ENCODE measurements around the gene GEN1. TPM values are rescaled to one million over a fixed set of nuclear protein-coding genes. Genes with fewer than 3 reads are reported as not detected.

Gene GEN1
- total RNA-seq, 1 experiment from 2014 or later = 11.0 TPM

DNA sequence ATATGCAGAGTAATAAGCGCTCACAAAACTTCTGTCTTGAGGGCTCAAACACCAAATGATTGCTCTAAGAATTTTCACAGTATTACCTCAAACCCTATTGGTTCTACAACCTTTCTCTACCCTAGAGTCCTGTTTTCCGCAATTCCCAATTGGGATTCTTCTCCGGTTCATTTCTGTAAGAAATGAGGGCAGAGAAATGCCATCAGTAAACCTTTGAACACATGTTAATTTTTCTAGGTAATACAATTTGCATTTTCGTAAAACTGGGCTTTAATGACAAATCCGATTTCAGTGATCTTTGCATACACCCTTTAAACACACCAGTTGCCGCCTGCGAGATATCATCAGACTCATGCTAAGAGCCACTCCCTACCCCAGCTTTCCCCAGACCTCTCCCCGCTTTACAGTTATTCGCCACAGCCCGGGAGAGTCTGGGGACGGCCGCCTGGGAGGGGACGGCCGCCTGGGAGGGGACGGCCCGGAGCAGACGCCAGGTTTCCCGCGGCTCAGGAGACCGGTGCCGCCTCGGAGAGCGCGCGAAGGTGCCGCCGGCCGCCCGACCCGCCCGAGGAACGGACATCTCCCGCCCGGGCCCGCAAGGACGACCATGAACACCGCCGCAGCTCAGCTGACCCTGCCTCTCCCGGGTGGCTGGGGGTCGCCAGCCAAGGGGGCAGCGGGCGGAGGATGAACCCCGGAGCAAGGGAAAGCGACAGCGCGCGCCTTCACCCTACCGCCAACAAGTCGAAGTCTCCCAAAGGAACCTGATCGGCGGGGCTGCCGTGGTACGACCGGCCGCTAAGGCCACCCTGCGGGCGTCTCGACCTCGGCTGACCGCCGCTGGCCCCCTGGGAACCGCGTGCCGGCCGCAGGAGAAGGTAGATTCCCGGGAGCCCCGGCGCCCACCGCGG is 791 bp upstream of the GEN1 start:
- peak; percentile 33 for DNase-seq (ENCODE audit: low read depth)

DNA sequence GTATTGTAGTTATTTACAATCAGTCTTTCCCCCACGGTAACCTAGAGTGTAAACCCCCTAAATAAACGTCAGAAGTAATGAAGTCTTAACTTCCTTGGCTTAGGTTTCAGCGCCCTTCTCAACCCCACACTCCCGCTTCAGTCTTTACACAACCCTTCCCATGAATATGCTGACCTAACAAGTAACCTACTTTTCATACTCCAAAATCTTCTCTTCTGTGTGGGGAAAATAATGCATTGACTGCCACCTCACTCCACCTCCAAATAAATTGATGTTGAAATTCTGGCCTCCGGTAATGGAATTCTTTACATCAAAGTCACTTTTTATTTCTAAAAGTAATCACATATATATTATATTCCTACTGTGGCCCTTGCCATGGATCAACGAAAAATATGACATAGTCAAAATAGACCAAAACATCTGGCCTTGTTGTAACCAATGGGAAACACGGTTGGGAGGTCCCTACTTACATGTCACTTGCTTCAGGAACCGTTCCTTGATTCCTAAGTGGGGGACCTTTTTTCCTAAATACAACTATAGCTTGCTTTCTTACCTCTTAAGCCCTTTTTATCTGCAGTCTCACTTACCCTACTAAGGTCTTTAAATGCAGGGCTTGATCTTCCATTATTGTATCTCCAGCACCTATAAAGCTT is 961 bp downstream of the GEN1 start:
- DNase-seq (ENCODE audit: low read depth) = peak; percentile 15

GRCh38 chr2:17756668-17757067 is 2.7 kb downstream of the GEN1 start:
- no peak for DNase-seq (ENCODE audit: low read depth)

DNA sequence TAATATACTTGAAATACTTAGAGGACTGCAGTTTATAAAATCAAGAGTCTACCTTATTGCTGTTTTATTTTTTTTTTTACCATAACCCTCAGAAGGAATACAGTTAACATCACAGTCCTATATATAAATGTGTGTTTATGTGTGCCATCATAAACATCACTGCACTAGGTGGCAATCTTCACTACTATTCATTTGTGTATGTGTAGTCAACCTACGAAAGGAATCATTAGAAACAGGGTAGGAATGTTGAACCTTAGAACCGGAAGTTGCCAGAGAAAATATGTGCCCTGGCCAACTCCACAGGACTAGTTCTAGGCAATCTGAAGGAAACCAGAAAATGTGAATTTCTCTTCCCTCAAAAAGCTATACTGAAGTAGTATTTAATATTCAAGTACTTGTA is 3.4 kb downstream of the GEN1 start:
- DNase-seq (ENCODE audit: low read depth) = peak; percentile 45

DNA sequence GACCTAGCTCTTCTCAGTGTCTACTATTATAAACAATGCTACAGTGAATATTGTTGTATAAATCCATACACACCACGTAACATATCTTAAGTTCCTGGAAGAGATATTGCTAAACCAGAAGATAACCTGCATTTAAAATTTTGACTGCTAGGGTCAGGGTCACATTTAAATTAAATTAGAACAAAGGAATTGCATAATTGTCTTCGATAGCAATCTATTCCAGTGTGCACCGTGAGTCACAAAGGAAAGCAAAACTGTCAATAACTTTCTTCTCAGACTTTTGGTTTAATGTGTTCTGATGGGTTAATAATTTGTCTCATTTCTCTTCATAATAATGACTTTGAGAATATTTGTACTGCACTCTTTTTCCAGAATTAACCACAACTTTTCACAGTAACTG is 4.2 kb downstream of the GEN1 start:
- no peak for DNase-seq (ENCODE audit: low read depth)

DNA sequence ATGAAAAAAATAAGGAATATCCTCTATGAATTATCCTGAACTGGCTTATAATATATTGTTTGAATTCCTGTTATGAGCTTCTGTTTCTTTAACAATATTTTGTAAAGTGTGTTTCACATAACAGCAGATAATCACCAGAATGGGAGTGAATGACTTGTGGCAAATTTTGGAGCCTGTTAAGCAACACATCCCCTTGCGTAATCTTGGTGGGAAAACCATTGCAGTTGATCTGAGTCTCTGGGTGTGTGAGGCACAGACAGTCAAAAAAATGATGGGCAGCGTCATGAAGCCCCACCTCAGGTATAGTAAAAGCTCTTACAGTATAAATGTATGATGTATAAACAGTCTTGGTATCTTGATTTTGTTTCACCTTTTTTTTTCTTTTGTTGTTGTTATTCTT is 5.9 kb downstream of the GEN1 start:
- no peak for DNase-seq (ENCODE audit: low read depth)

DNA sequence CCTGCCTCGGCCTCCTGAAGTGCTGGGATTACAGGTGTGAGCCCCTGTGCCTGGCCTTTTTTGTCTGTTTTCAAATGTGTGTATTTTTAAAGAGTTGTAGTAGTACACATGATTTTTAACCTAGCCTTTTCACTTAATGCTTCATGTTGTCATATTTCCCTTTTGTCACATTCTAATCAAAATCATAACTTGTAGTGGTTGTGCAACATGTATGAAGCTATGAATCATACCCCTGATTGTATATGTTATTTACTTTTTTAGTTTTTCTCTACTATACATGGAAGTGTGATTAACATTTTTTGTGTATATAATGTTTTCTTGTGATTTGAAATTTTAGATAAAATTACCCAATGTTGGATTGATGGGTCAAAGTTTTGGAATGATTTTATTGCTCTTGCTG is 8.5 kb downstream of the GEN1 start:
- no peak for DNase-seq (ENCODE audit: low read depth)

DNA sequence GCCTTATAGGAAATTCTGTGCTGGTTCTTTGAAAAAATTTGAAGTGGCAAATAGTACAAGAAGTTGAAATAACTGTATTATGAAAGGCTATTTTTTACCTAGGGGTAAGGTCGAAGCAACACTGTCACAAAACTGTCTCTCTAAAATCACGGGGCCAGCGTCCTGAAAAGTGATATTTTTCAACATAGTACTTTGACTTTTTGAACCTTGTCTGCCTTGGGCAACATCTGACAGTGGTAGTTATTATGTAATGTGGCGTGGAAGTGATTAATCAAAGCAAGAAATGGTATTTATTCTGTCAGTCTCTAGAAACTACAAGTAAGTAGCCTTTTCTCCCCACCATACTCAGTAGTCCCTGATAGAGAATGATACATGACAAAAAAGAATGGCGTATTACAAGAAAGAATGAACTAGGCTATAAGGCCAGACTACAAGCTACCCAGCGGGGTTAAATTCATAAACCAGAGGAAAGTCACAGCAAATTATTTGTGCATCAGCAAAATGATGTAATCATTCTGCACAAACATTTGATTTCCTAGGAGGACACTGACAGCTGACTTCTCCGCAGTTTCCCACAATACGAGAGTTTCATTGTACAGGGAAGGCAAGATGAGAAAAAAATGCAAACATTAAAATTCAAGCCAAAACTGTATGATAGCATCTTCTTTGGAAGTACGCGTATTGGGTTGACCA is 9.8 kb downstream of the GEN1 start:
- no peak for DNase-seq (ENCODE audit: low read depth)

GRCh38 chr2:17765398-17765797 is 11.5 kb downstream of the GEN1 start:
- DNase-seq (ENCODE audit: low read depth) = no peak

DNA sequence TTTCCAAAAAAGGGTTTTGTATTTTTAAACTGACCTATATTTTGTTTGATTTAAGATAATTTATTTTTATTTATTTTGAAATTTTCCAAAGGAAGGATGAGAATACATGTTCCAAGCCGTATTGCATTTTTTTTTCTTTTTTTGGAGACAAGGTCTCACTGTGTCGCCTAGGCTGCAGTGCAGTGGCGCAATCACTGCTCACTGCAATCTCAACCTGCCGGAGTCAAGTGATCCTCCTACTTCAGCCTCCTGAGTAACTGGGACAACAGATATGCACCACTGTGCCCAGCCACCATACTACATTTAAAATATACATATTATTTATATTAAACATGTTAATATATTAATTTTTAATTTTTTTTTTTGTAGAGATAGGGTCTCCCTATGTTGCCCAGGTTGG is 15.0 kb downstream of the GEN1 start:
- no peak for DNase-seq (ENCODE audit: low read depth)

DNA sequence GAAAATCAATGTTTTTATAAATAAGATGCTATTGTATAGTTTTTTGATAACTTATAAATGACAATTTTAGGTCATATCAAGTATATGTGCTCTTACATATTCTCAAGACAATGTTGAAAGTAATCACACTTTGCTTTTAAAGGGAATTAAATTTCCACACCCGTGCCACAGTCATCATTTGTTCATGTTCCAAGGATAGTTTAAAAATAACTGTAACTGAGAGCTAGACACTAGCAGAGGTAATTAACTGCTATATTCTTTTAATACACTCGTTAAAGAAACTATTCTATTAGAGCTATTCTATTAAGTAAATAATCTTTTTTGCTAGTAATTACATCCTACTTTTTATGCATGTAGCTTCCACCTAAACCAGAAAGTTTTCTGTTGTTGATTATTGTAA is 18.0 kb downstream of the GEN1 start:
- no peak for DNase-seq (ENCODE audit: low read depth)

- DNase-seq (ENCODE audit: low read depth) = no peak
Observed at GRCh38 chr2:17772532-17772931, 18.6 kb downstream of the GEN1 start.

GRCh38 chr2:17780546-17780945 is 26.6 kb downstream of the GEN1 start:
- no peak for DNase-seq (ENCODE audit: low read depth)

GRCh38 chr2:17781482-17781881 is 27.5 kb downstream of the GEN1 start:
- DNase-seq (ENCODE audit: low read depth) = no peak

DNA sequence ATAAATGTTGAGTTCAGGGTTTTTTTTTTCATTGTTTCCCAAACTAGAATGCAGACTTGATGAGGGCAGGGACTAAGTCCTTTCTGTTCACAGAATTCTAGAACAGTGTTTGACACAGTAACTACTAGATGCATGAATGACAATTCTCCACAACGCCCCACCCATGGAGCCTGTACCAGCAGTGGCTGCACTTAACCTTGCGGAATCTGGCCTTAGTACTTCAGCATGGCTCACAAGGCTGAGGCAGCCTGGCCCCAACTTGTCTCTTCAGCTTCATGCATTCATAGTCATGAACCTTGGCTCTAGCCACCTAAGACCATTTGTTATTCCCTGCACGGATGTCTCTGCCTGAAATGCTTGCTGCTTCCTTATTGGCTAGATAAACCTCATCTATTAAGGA is 32.8 kb downstream of the GEN1 start:
- no peak for DNase-seq (ENCODE audit: low read depth)

DNA sequence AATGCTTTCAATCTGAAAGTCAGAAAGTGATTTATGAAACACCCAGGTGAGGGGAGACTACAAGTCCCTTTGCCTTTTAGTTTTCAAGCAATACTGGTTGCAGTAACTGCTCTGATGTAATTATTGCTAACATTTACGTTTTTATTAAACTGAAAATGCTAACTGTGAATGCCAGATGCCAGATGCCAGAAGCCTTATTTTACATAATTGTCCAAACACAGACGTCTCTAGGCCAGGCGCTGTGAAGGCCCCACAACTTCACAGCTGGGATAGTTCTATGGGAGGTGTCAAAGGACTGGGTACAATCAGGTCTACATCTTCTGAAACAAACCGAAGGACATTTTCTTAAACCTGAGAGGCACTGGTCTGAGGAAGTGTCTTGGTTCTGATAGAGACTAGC is 34.8 kb downstream of the GEN1 start:
- no peak for DNase-seq (ENCODE audit: low read depth)

- DNase-seq (ENCODE audit: low read depth) = no peak
Observed at GRCh38 chr2:17790536-17790935, 36.6 kb downstream of the GEN1 start.

- DNase-seq (ENCODE audit: low read depth) = no peak
Observed at GRCh38 chr2:17791121-17791816, 37.3 kb downstream of the GEN1 start.

DNA sequence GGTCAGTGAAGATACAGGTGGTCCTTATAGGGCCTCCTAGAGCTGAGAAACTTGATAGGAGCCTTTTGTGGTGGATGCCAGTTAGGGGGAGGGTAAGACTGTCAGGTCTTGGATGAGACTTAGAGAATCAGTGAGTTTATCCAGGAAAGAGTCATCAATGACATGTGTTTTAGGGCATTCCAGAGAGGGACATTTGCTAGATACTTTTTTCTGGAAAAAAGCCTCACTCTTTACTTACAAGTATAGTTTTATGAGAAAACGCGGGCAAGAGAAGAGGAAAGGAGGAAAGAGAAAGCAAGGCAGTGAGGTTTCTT is 37.8 kb downstream of the GEN1 start:
- DNase-seq (ENCODE audit: low read depth) = no peak

- no peak for DNase-seq (ENCODE audit: low read depth)
Observed at GRCh38 chr2:17792515-17792914, 38.6 kb downstream of the GEN1 start.

DNA sequence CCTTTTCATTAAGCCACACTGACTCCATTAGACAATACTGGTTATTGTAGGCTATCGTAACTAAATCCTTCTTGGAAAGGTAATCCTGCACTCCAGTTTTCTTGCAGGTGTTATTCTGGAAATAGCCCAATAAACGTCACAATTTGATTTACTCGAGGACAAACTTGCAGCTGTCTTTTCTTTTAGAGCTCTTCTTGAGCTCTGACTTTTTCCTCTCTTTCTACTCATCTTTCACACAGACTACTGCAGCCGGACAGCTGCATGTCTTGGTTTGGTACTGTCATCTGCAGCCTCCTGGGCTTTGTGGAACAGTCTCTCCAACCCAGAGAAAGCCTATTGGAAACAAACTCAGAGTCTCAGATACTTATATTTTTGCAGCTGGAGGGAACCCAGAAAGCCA is 39.4 kb downstream of the GEN1 start:
- no peak for DNase-seq (ENCODE audit: low read depth)

DNA sequence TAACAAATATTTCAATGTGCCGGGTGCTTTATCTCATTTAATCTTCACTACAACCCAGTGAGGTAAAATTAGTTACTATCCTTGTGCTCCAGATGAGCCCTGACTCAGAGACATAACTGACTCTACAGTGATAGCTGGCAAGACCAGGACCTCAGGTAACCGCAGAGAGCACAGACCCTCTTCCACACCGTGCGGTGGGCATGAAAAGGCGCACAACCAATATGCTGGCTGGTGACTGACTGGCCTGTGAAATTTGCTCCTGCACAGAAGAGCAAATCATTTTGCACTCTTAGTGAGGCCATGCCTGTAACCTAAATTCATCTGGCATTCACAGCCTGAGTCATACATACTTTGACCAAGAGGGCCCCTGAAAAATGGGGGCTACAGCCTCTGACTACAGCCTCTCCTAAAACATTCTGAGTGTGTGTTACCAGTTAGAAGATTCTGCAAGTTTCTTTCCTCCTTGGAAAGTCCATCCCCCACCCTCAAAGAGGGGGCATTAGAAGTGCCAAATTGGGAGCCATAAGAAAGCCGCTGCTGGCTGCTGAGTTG is 39.9 kb downstream of the GEN1 start:
- no peak for DNase-seq (ENCODE audit: low read depth)
